Suppressor macrophage treated with lipopolysaccharide for 4 hours (primary cell): ENCODE results near the gene RCCD1.
"Not testable (repeated sequence)": the region's sequence is repeated elsewhere in the genome, so short reads cannot be mapped to it uniquely, and the experiment has no call there.

Experiments
- DNase-seq: peaks from one replicate; pipeline ENCODE4 v3.0.0-alpha.2; 2020

The RCCD1 gene

GRCh38 chr15:90954712-90955623, at the start of gene RCCD1:
TSS of gene RCCD1 (plus strand) at chr15:90954884. CDS start at chr15:90956735, 1,851 bp downstream.
- DNase-seq: peak; percentile 96

GRCh38 chr15:90905306-90906180, 49.1 kb upstream of the RCCD1 start:
- no peak for DNase-seq

- DNase-seq: no peak
Measured at GRCh38 chr15:90906181-90906849, 48.4 kb upstream of the RCCD1 start.

- DNase-seq: no peak
Measured at GRCh38 chr15:90907051-90907660, 47.5 kb upstream of the RCCD1 start.

GRCh38 chr15:90907838-90908507, 46.7 kb upstream of the RCCD1 start:
- DNase-seq: no peak

- DNase-seq: not testable (repeated sequence)
Measured at GRCh38 chr15:90909449-90909848, 45.2 kb upstream of the RCCD1 start.

- no peak for DNase-seq
Measured at GRCh38 chr15:90909976-90910375, 44.7 kb upstream of the RCCD1 start.

- no peak for DNase-seq
Measured at GRCh38 chr15:90910441-90911301, 44.0 kb upstream of the RCCD1 start.

GRCh38 chr15:90911302-90911623, 43.4 kb upstream of the RCCD1 start:
- DNase-seq: no peak

GRCh38 chr15:90911906-90912769, 42.5 kb upstream of the RCCD1 start:
- no peak for DNase-seq

GRCh38 chr15:90912770-90913075, 42.0 kb upstream of the RCCD1 start:
- DNase-seq: no peak

- DNase-seq: no peak
Measured at GRCh38 chr15:90913398-90913944, 41.2 kb upstream of the RCCD1 start.

GRCh38 chr15:90914305-90915080, 40.2 kb upstream of the RCCD1 start:
- peak; percentile 77 for DNase-seq

- DNase-seq: no peak
Measured at GRCh38 chr15:90915216-90915807, 39.4 kb upstream of the RCCD1 start.

GRCh38 chr15:90915808-90916440, 38.8 kb upstream of the RCCD1 start:
- peak; percentile 97 for DNase-seq

- DNase-seq: no peak
Measured at GRCh38 chr15:90916461-90916860, 38.2 kb upstream of the RCCD1 start.

- DNase-seq: no peak
Measured at GRCh38 chr15:90917569-90917968, 37.1 kb upstream of the RCCD1 start.
